Stimulated activated CD4-positive, alpha-beta T cell treated with anti-CD3 and anti-CD28 coated beads, Interleukin-2, amount 100 ng/mL, for 48 hours (primary cell): ENCODE data around the gene BANP.
"Not testable (repeated sequence)": the region's sequence is repeated elsewhere in the genome, so short reads cannot be mapped to it uniquely, and the experiment has no call there.

ENCODE experiments used
- DNase-seq, 2 donors: peaks; one replicate each; pipeline ENCODE4 v3.0.0-alpha.2; 2020

Gene BANP

GRCh38 chr16:88053479-88053878, 102.2 kb downstream of the BANP start:
- not testable (repeated sequence) for DNase-seq

GRCh38 chr16:88055356-88055755, 104.1 kb downstream of the BANP start:
- no peak for DNase-seq

- no peak for DNase-seq
Measured at GRCh38 chr16:88056212-88056611, 105.0 kb downstream of the BANP start.

GRCh38 chr16:88057656-88058055, 106.4 kb downstream of the BANP start:
- no peak for DNase-seq

- no peak for DNase-seq
Measured at GRCh38 chr16:88058136-88058535, 106.9 kb downstream of the BANP start.

GRCh38 chr16:88058817-88059216, 107.6 kb downstream of the BANP start:
- DNase-seq, result no peak

- DNase-seq, result no peak
Measured at GRCh38 chr16:88059701-88060386, 108.6 kb downstream of the BANP start.

- DNase-seq, result no peak
Measured at GRCh38 chr16:88060524-88061219, 109.4 kb downstream of the BANP start.

GRCh38 chr16:88061346-88062110, 110.3 kb downstream of the BANP start:
- DNase-seq, result no peak

GRCh38 chr16:88062341-88063210, 111.3 kb downstream of the BANP start:
- no peak for DNase-seq

GRCh38 chr16:88063211-88063773, 112.1 kb downstream of the BANP start:
- DNase-seq, result no peak

- DNase-seq, result no peak
Measured at GRCh38 chr16:88064011-88064888, 113.0 kb downstream of the BANP start.

GRCh38 chr16:88064889-88065746, 113.9 kb downstream of the BANP start:
- no peak for DNase-seq

- no peak for DNase-seq
Measured at GRCh38 chr16:88065747-88066142, 114.5 kb downstream of the BANP start.

- no peak for DNase-seq
Measured at GRCh38 chr16:88066234-88066633, 115.0 kb downstream of the BANP start.

GRCh38 chr16:88066680-88067529, 115.7 kb downstream of the BANP start:
- DNase-seq, result no peak

- no peak for DNase-seq
Measured at GRCh38 chr16:88067530-88068411, 116.5 kb downstream of the BANP start.
